HFFc6 (cell line): ENCODE measurements around the gene PTGER1. TPM values are rescaled to one million over a fixed set of nuclear protein-coding genes. Genes with fewer than 3 reads are reported as not detected.
"Not testable (repeated sequence)": the region's sequence is repeated elsewhere in the genome, so short reads cannot be mapped to it uniquely, and the experiment has no call there.

Source experiments
- DNase-seq: peaks from one replicate; pipeline ENCODE4 v3.0.0-alpha.2; 2018
- H3K27ac Mint-ChIP-seq: 2 replicates; pipeline ENCODE4 v1.8.0; 2020; ENCODE audit warnings: mild to moderate bottlenecking, mixed read lengths
- H3K27me3 Mint-ChIP-seq: 2 replicates; pipeline ENCODE4 v1.8.0; 2021; ENCODE audit warnings: mild to moderate bottlenecking, moderate library complexity, mixed read lengths; ENCODE audit not compliant: insufficient read depth
- H3K36me3 Mint-ChIP-seq: 2 replicates; pipeline ENCODE4 v1.8.0; 2021; ENCODE audit warnings: low read depth, mixed read lengths
- H3K4me1 Mint-ChIP-seq: 2 replicates; pipeline ENCODE4 v1.8.0; 2020; ENCODE audit warnings: low read depth, mixed read lengths
- H3K4me3 Mint-ChIP-seq: 2 replicates; pipeline ENCODE4 v1.8.0; 2020; ENCODE audit warnings: mild to moderate bottlenecking, moderate library complexity, mixed read lengths
- H3K9me3 Mint-ChIP-seq: 2 replicates; pipeline ENCODE4 v1.8.0; 2020; ENCODE audit warnings: mild to moderate bottlenecking, mixed read lengths
- CTCF ChIP-seq: fragments of 200-600 bp; sonication (generic); IDR thresholded peaks from 2 replicates; pipeline ENCODE4 v1.5.0; 2021; ENCODE audit warnings: antibody characterized with exemption, mild to moderate bottlenecking
- total RNA-seq, 6 experiments: library from RNA; stranded (reverse); fragmentation: NEBNext Ultra II Directional; extraction: Animal tissue kit (Norgen Biotek cat#: 25700); gene quantifications; 2 replicates in 1 of 6; 3 replicates in 5 of 6; pipeline ENCODE4 v1.2.3, GENCODE V29; 2021

PTGER1 gene
- total RNA-seq, 6 experiments from 2014 or later = 0.41 to 4.1 (median 0.62) TPM

- Mint-ChIP-seq H3K9me3 (peaks cover 7% of the 10 kb centered on the region; the same call in 1 of the 2 replicates), H3K27me3 (peaks cover 15% of the 10 kb centered on the region), H3K4me1 (peaks cover 58% of the 10 kb centered on the region), H3K4me3 (no peak overlapping the region), H3K27ac (0 out of 2 replicates have a peak overlapping the region, but pooled peaks have one; percentile 26), H3K36me3 (peaks cover 40% of the 10 kb centered on the region)
- no peak for TF ChIP-seq CTCF
- no peak for DNase-seq
These were observed 37.3 kb upstream of the PTGER1 start for GRCh38 chr19:14512406-14512961.

- Mint-ChIP-seq H3K4me1 (peaks cover 61% of the 10 kb centered on the region), H3K27ac (peak overlapping the region; percentile 93), H3K27me3 (peaks cover 15% of the 10 kb centered on the region), H3K4me3 (peak overlapping the region; percentile 83), H3K36me3 (peaks cover 28% of the 10 kb centered on the region), H3K9me3 (peaks cover 2% of the 10 kb centered on the region; the same call in 1 of the 2 replicates)
- DNase-seq = no peak
- TF ChIP-seq CTCF = no peak
These were observed 36.1 kb upstream of the PTGER1 start for GRCh38 chr19:14511229-14511593.

GRCh38 chr19:14510311-14511228, 35.4 kb upstream of the PTGER1 start:
- no peak for TF ChIP-seq CTCF
- peak; percentile 86 for DNase-seq
- peaks cover 22% of the 10 kb centered on the region for H3K36me3 Mint-ChIP-seq
- peak overlapping the region; percentile 83 for H3K4me3 Mint-ChIP-seq
- no peaks in the 10 kb centered on the region for H3K9me3 Mint-ChIP-seq
- H3K27ac Mint-ChIP-seq = peak overlapping the region; percentile 93
- H3K27me3 Mint-ChIP-seq = peaks cover 16% of the 10 kb centered on the region
- H3K4me1 Mint-ChIP-seq = peaks cover 61% of the 10 kb centered on the region

- H3K36me3 Mint-ChIP-seq = peaks cover 6% of the 10 kb centered on the region; the same call in 1 of the 2 replicates
- H3K4me1 Mint-ChIP-seq = peaks cover 72% of the 10 kb centered on the region
- peaks cover 16% of the 10 kb centered on the region for H3K27me3 Mint-ChIP-seq
- TF ChIP-seq CTCF = no peak
- peak overlapping the region; percentile 97 for H3K27ac Mint-ChIP-seq
- peak overlapping the region; percentile 79 for H3K4me3 Mint-ChIP-seq
- no peaks in the 10 kb centered on the region for H3K9me3 Mint-ChIP-seq
- peak; percentile 90 for DNase-seq
These were observed 32.8 kb upstream of the PTGER1 start for GRCh38 chr19:14507704-14508542.

GRCh38 chr19:14505488-14506239, 30.5 kb upstream of the PTGER1 start:
- no peaks in the 10 kb centered on the region for H3K36me3 Mint-ChIP-seq
- peak overlapping the region; percentile 81 for H3K4me3 Mint-ChIP-seq
- peak; percentile 99 for DNase-seq
- H3K9me3 Mint-ChIP-seq = no peaks in the 10 kb centered on the region
- peaks cover 10% of the 10 kb centered on the region for H3K27me3 Mint-ChIP-seq
- peak overlapping the region; percentile 97 for H3K27ac Mint-ChIP-seq
- TF ChIP-seq CTCF = peak; percentile 86
- H3K4me1 Mint-ChIP-seq = peaks cover 71% of the 10 kb centered on the region

GRCh38 chr19:14504575-14504974, 29.4 kb upstream of the PTGER1 start:
- not testable (repeated sequence) for DNase-seq, H3K4me3 Mint-ChIP-seq, H3K27me3 Mint-ChIP-seq, H3K36me3 Mint-ChIP-seq, H3K9me3 Mint-ChIP-seq
- peak overlapping the region; percentile 97 for H3K27ac Mint-ChIP-seq
- H3K4me1 Mint-ChIP-seq = peaks cover 63% of the 10 kb centered on the region
